ENCODE results near the gene TMEM81.

TMEM81 gene

GRCh38 chr1:205102404-205102803, 18.1 kb upstream of the TMEM81 start:
- H3K4me3 ChIP-seq (replicated peaks; ENCODE audit: insufficient read depth, low read length), result no peak overlapping the region
- H3K27me3 ChIP-seq (ENCODE audit: insufficient read depth, poor library complexity, severe bottlenecking), result no peaks in the 10 kb centered on the region
- H3K27ac ChIP-seq (replicated peaks), result no peak overlapping the region
- TF ChIP-seq GABPA (IDR thresholded peaks at IDR 0.05; ENCODE audit: low read depth), result no peak
- no peak for TF ChIP-seq POLR2AphosphoS5 (IDR thresholded peaks at IDR 0.05; ENCODE audit: low read depth)
- TF ChIP-seq REST (IDR thresholded peaks at IDR 0.05; ENCODE audit: insufficient replicate concordance, low read depth), result no peak
- no peak for TF ChIP-seq CTCF (IDR thresholded peaks at IDR 0.05; ENCODE audit: insufficient read depth, low read length)
- no peak for TF ChIP-seq SPI1 (IDR thresholded peaks at IDR 0.05; ENCODE audit: borderline replicate concordance, low read depth)
- DNase-seq (ENCODE audit: low read depth in 1 of 2, low spot score in 1 of 2), result no peak

- no peak for TF ChIP-seq POLR2AphosphoS5 (IDR thresholded peaks at IDR 0.05; ENCODE audit: low read depth)
- no peak for TF ChIP-seq GABPA (IDR thresholded peaks at IDR 0.05; ENCODE audit: low read depth)
- no peak for TF ChIP-seq CTCF (IDR thresholded peaks at IDR 0.05; ENCODE audit: insufficient read depth, low read length)
- TF ChIP-seq SPI1 (IDR thresholded peaks at IDR 0.05; ENCODE audit: borderline replicate concordance, low read depth), result no peak
- TF ChIP-seq REST (IDR thresholded peaks at IDR 0.05; ENCODE audit: insufficient replicate concordance, low read depth), result no peak
- no peak for DNase-seq (ENCODE audit: low read depth in 1 of 2, low spot score in 1 of 2)
- Histone ChIP-seq H3K27me3 (ENCODE audit: insufficient read depth, poor library complexity, severe bottlenecking) (no peaks in the 10 kb centered on the region), H3K27ac (replicated peaks) (no peak overlapping the region), H3K4me3 (replicated peaks; ENCODE audit: insufficient read depth, low read length) (no peak overlapping the region)
These were observed 14.0 kb upstream of the TMEM81 start for GRCh38 chr1:205098242-205098641.

GRCh38 chr1:205095422-205095821, 11.2 kb upstream of the TMEM81 start:
- H3K27me3 ChIP-seq (ENCODE audit: insufficient read depth, poor library complexity, severe bottlenecking), result no peaks in the 10 kb centered on the region
- H3K27ac ChIP-seq (replicated peaks), result no peak overlapping the region
- no peak for TF ChIP-seq POLR2AphosphoS5 (IDR thresholded peaks at IDR 0.05; ENCODE audit: low read depth)
- TF ChIP-seq CTCF (IDR thresholded peaks at IDR 0.05; ENCODE audit: insufficient read depth, low read length), result no peak
- TF ChIP-seq GABPA (IDR thresholded peaks at IDR 0.05; ENCODE audit: low read depth), result no peak
- TF ChIP-seq SPI1 (IDR thresholded peaks at IDR 0.05; ENCODE audit: borderline replicate concordance, low read depth), result no peak
- TF ChIP-seq REST (IDR thresholded peaks at IDR 0.05; ENCODE audit: insufficient replicate concordance, low read depth), result no peak
- H3K4me3 ChIP-seq (replicated peaks; ENCODE audit: insufficient read depth, low read length), result no peak overlapping the region
- DNase-seq (ENCODE audit: low read depth in 1 of 2, low spot score in 1 of 2), result no peak

Data from HL-60 (cell line).